ENCODE measurements around the gene KDM7A. TPM values are rescaled to one million over a fixed set of nuclear protein-coding genes. Genes with fewer than 3 reads are reported as not detected.
A peak's percentile ranks its signal among the peaks of the same experiment; 100 is the strongest.

Gene KDM7A
- total RNA-seq, 1 donor from 2014 or later = 13.8 TPM

GRCh38 chr7:140084972-140085371 is 91.8 kb downstream of the KDM7A start:
- H3K4me1 Mint-ChIP-seq = peaks cover 24% of the 10 kb centered on the region
- DNase-seq (no peak), ATAC-seq (ENCODE audit: low read depth) (peak; percentile 96)
- H3K27me3 Mint-ChIP-seq = no peaks in the 10 kb centered on the region
- POLR2A ChIA-PET = interaction anchor here (2.3 kb wide), 1 partner anchor 22 kb away, joined by 10 read pairs; the partner anchor contains the start of gene PARP12
- H3K36me3 Mint-ChIP-seq (ENCODE audit: low read depth) = peaks cover 12% of the 10 kb centered on the region
- no peak for TF ChIP-seq CTCF (IDR thresholded peaks at IDR 0.05)
- H3K27ac Mint-ChIP-seq = peak overlapping the region; percentile 13
- H3K9me3 Mint-ChIP-seq = no peaks in the 10 kb centered on the region
- intact Hi-C loops (cut with micrococcal nuclease) = loop anchor here (1.0 kb wide), 1 partner anchor 23 kb away; the partner anchor contains the start of gene PARP12
- CTCF ChIA-PET = no interaction called here
- H3K4me3 Mint-ChIP-seq = peak overlapping the region; percentile 1

GRCh38 chr7:140084142-140084655 is 92.6 kb downstream of the KDM7A start:
- Mint-ChIP-seq H3K9me3 (no peaks in the 10 kb centered on the region), H3K27me3 (no peaks in the 10 kb centered on the region), H3K4me3 (no peak overlapping the region), H3K4me1 (peaks cover 24% of the 10 kb centered on the region), H3K27ac (no peak overlapping the region), H3K36me3 (ENCODE audit: low read depth) (peaks cover 7% of the 10 kb centered on the region)
- ATAC-seq (ENCODE audit: low read depth) (no peak), DNase-seq (no peak)
- CTCF ChIA-PET = no interaction called here
- POLR2A ChIA-PET = interaction anchor here (2.3 kb wide), 1 partner anchor 21 kb away, joined by 10 read pairs; the partner anchor contains the start of gene PARP12
- no peak for TF ChIP-seq CTCF (IDR thresholded peaks at IDR 0.05)
- intact Hi-C loops (cut with micrococcal nuclease) = no loop called here

GRCh38 chr7:140082770-140083169 is 94.0 kb downstream of the KDM7A start:
- no peaks in the 10 kb centered on the region for H3K9me3 Mint-ChIP-seq
- ChIA-PET POLR2A (no interaction called here), CTCF (no interaction called here)
- intact Hi-C loops (cut with micrococcal nuclease) = no loop called here
- peaks cover 28% of the 10 kb centered on the region for H3K4me1 Mint-ChIP-seq
- H3K4me3 Mint-ChIP-seq = no peak overlapping the region
- H3K36me3 Mint-ChIP-seq (ENCODE audit: low read depth) = peaks cover 3% of the 10 kb centered on the region
- H3K27ac Mint-ChIP-seq = peak overlapping the region; percentile 50
- no peak for TF ChIP-seq CTCF (IDR thresholded peaks at IDR 0.05)
- no peak for DNase-seq
- no peaks in the 10 kb centered on the region for H3K27me3 Mint-ChIP-seq
- no peak for ATAC-seq (ENCODE audit: low read depth)

- Mint-ChIP-seq H3K4me1 (peaks cover 25% of the 10 kb centered on the region), H3K36me3 (ENCODE audit: low read depth) (no peaks in the 10 kb centered on the region), H3K27ac (peak overlapping the region; percentile 8), H3K27me3 (no peaks in the 10 kb centered on the region), H3K9me3 (no peaks in the 10 kb centered on the region), H3K4me3 (no peak overlapping the region)
- intact Hi-C loops (cut with micrococcal nuclease) = no loop called here
- ChIA-PET CTCF (no interaction called here), POLR2A (interaction anchor here (0.7 to 1.0 kb wide), 3 partner anchors 9 to 410 kb away, joined by 3 read pairs; no protein-coding TSS in a partner anchor)
- DNase-seq = no peak
- no peak for ATAC-seq (ENCODE audit: low read depth)
- no peak for TF ChIP-seq CTCF (IDR thresholded peaks at IDR 0.05)
Observed at GRCh38 chr7:140081774-140082425, 94.9 kb downstream of the KDM7A start.

GRCh38 chr7:140080919-140081318 is 95.9 kb downstream of the KDM7A start:
- Mint-ChIP-seq H3K4me3 (no peak overlapping the region), H3K27me3 (no peaks in the 10 kb centered on the region), H3K4me1 (peaks cover 20% of the 10 kb centered on the region), H3K36me3 (ENCODE audit: low read depth) (no peaks in the 10 kb centered on the region), H3K27ac (no peak overlapping the region), H3K9me3 (no peaks in the 10 kb centered on the region)
- ATAC-seq (ENCODE audit: low read depth) = no peak
- ChIA-PET CTCF (no interaction called here), POLR2A (no interaction called here)
- intact Hi-C loops (cut with micrococcal nuclease) = no loop called here
- no peak for TF ChIP-seq CTCF (IDR thresholded peaks at IDR 0.05)
- DNase-seq = no peak
